Mucosa of descending colon (tissue), 3 donors: ENCODE data around the gene LMO7. TPM values are rescaled to one million over a fixed set of nuclear protein-coding genes. Genes with fewer than 3 reads are reported as not detected.

Source experiments
- ATAC-seq: fragments of 200-7000 bp; cut with Tn5 transposase; one replicate; pipeline ENCODE4 v1.9.1; 2020; ENCODE audit warnings: mild to moderate bottlenecking, moderate library complexity
- DNase-seq, 3 donors: peaks; one replicate each; pipeline ENCODE4 v3.0.0-alpha.2; 2020
- H3K36me3 ChIP-seq: fragments of 200-600 bp; one replicate; pipeline ENCODE4 v1.8.0; 2021; ENCODE audit warnings: low read depth, mild to moderate bottlenecking
- H3K4me1 ChIP-seq: fragments of 200-600 bp; one replicate; pipeline ENCODE4 v1.8.0; 2021; ENCODE audit warnings: low read depth, mild to moderate bottlenecking
- H3K4me3 ChIP-seq: fragments of 200-600 bp; one replicate; pipeline ENCODE4 v1.8.0; 2021; ENCODE audit warnings: mild to moderate bottlenecking
- H3K9me3 ChIP-seq: fragments of 200-600 bp; one replicate; pipeline ENCODE4 v1.8.0; 2021; ENCODE audit warnings: mild to moderate bottlenecking
- intact Hi-C, 2 donors: fragments of 100-400 bp; cut with DNase I in 1 of 2; cut with micrococcal nuclease in 1 of 2; formaldehyde crosslinking; loops; one replicate each; pipeline versions ENCODE4 v1.11.0 to v1.11.1; 2022; cut with DNase I, micrococcal nuclease
- total RNA-seq, 3 donors: library from RNA; stranded (reverse); fragmentation: NEBNext Ultra II Directional in 2 of 3; extraction: Animal tissue kit (Norgen Biotek cat#: 25700) in 2 of 3; gene quantifications; one replicate each; pipeline versions ENCODE4 v1.2.1 to v1.2.4, GENCODE V29; 2021 to 2023
- TF ChIP-seq, protein P1 (sequence below): fragments of 200-600 bp; IDR thresholded peaks from one replicate; pipeline ENCODE4 v1.8.0; 2022; ENCODE audit warnings: antibody characterized with exemption, mild to moderate bottlenecking
- donor health status: DM: no; HTN: no; CAD: no; lungs with moderate emphysema.
- donor health status: DM: no; HTN: no; CAD: no.
- donor health status: DM: no; HTN: yes; CAD: no.

The LMO7 gene
- total RNA-seq, 3 donors from 2014 or later, result 127 to 243 (median 212) TPM

DNA sequence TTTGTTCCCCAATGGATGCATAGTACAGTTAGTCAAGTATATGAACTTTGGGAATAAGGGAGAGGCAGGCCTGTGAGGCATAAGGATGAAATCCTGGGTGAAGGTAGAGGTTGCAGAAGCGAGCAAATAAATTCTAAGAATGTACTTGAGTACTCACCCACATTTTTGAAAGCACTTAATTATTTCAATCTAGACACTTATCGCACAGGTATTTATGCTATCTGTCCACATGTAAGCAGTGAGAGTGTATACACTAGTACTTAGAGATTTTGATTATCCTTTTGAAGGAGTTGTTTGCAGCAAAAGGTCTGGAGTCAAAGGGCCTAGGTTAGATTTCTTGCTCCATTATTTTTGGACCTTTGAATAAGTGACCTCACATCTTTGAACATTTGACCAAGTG is 77.7 kb downstream of the LMO7 start:
- intact Hi-C loops, result no loop called here
- H3K36me3 ChIP-seq, result no peaks in the 10 kb centered on the region
- ATAC-seq, result no peak
- DNase-seq, result no peak
- H3K9me3 ChIP-seq, result no peaks in the 10 kb centered on the region
- no peaks in the 10 kb centered on the region for H3K4me1 ChIP-seq
- H3K4me3 ChIP-seq, result no peak overlapping the region
- TF ChIP-seq, protein P1, sequence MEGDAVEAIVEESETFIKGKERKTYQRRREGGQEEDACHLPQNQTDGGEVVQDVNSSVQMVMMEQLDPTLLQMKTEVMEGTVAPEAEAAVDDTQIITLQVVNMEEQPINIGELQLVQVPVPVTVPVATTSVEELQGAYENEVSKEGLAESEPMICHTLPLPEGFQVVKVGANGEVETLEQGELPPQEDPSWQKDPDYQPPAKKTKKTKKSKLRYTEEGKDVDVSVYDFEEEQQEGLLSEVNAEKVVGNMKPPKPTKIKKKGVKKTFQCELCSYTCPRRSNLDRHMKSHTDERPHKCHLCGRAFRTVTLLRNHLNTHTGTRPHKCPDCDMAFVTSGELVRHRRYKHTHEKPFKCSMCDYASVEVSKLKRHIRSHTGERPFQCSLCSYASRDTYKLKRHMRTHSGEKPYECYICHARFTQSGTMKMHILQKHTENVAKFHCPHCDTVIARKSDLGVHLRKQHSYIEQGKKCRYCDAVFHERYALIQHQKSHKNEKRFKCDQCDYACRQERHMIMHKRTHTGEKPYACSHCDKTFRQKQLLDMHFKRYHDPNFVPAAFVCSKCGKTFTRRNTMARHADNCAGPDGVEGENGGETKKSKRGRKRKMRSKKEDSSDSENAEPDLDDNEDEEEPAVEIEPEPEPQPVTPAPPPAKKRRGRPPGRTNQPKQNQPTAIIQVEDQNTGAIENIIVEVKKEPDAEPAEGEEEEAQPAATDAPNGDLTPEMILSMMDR, result no peak

DNA sequence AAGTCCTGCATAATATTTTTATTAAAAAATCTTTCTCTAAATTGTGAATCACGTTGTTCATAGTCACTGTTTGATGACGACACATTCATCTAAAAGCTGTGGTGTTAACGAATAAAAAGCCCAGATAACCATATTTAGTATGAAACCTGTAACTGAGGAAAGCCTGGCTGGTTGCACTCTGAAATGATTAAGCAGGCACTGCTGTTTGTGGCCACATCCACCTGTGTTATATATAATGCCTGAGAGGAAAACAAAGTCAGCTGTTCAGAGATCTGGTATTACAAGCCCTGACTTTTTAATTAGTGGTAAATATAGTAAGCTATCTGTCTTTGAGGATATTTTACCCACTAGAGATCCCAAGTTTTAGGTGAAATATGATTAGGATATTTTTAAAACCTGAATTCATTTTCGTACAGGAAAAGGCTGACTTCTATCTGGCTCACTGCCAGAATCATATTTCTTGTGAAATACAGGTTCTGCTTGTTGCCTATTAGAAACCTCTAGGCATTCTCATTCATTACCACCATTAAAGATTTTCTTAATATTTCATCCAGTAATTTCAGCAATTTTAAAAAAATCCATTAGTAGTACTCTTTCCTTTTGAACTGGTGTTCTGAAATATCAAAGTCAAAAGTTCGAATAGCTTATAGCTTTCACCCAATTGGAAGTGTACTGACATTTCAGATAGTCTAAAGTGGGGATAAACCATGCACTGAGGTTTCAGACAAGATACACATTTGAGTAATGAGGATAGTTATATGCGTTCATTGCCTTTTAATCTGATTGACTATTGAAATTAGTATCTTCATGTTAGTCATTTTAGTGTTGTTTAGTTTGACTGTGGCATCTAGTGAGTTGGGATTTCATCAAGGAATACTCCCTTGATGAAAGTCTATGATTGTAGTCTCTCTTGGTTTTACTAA is 79.7 kb downstream of the LMO7 start:
- ATAC-seq (no peak), DNase-seq (no peak)
- Histone ChIP-seq H3K4me1 (no peaks in the 10 kb centered on the region), H3K4me3 (no peak overlapping the region), H3K36me3 (no peaks in the 10 kb centered on the region), H3K9me3 (no peaks in the 10 kb centered on the region)
- TF ChIP-seq, protein P1, result no peak
- intact Hi-C loops, result no loop called here

DNA sequence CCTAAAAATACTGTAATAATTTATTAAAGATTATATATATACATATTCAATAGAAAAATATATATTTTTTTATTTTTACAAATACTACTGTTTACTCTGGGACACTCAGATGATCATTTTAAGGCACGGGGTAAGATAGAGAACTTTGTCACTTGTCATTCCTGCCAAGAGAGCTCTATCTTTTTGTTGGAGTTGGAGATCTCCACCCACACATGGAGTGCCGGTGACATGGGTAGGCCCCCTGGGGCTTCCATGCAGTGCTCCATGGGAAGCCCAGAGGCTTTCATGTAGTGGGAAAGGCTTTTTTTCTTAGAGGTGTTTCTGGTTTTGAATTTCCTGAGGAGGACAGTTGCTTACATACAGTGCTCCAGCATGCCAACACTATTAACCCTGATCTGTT is 81.4 kb downstream of the LMO7 start:
- intact Hi-C loops, result no loop called here
- TF ChIP-seq, protein P1, result no peak
- DNase-seq, result no peak
- no peak for ATAC-seq
- Histone ChIP-seq H3K4me1 (no peaks in the 10 kb centered on the region), H3K9me3 (no peaks in the 10 kb centered on the region), H3K36me3 (no peaks in the 10 kb centered on the region), H3K4me3 (no peak overlapping the region)

DNA sequence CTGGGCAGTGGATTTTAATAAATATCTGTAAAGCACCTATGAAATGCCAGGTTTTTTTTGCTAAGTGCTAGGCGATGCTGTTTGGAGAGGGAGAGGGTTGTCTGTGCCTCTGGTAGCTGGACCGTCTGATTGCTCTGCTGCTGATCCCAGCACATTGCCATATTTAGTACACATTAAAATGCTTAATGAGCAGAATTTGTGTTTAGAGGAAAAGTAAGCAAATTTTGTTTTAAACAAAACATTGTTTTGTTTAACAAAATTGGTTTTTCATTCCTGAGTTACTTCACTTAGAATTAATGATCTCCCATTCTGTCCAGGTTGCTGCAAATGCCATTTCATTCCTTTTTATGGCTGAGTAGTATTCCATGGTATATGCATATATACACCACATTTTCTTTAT is 85.2 kb downstream of the LMO7 start:
- H3K4me3 ChIP-seq, result no peak overlapping the region
- no peak for DNase-seq
- no peaks in the 10 kb centered on the region for H3K9me3 ChIP-seq
- no peaks in the 10 kb centered on the region for H3K4me1 ChIP-seq
- no peak for ATAC-seq
- TF ChIP-seq, protein P1, result no peak
- no peaks in the 10 kb centered on the region for H3K36me3 ChIP-seq
- intact Hi-C loops, result no loop called here

DNA sequence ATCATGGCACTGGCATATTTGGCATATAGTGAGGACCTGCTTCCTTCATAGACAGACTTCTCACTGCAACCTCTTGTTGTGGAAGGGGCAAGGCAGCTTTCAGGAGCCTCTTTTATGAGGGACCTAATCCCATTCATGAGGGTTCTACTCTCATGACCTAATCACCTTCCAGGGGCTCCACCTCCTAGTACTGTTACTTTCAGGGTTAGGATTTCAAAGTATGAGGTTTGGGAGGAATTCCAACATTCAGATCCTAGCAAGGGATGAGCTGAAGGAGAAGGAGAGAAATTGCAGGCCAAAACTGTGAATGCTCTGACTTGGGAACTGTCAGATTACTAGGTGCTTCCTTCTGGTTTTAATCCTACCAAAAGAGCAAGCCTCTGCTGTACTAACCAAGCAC is 87.8 kb downstream of the LMO7 start:
- intact Hi-C loops, result no loop called here
- TF ChIP-seq, protein P1, result no peak
- DNase-seq, result no peak
- Histone ChIP-seq H3K4me1 (no peaks in the 10 kb centered on the region), H3K4me3 (no peak overlapping the region), H3K9me3 (no peaks in the 10 kb centered on the region), H3K36me3 (no peaks in the 10 kb centered on the region)
- no peak for ATAC-seq
